Stimulated activated CD4-positive, alpha-beta T cell treated with anti-CD3 and anti-CD28 coated beads, Interleukin-1b, Interleukin-23, amount 100 ng/mL, for 48 hours (primary cell): ENCODE data around the gene NRSN2.
"Not testable (repeated sequence)": the region's sequence is repeated elsewhere in the genome, so short reads cannot be mapped to it uniquely, and the experiment has no call there.

Experiments used
- DNase-seq: peaks from one replicate; pipeline ENCODE4 v3.0.0-alpha.2; 2020

Gene NRSN2

GRCh38 chr20:377578-377977 lies 30.7 kb downstream of the NRSN2 start:
- not testable (repeated sequence) for DNase-seq

DNA sequence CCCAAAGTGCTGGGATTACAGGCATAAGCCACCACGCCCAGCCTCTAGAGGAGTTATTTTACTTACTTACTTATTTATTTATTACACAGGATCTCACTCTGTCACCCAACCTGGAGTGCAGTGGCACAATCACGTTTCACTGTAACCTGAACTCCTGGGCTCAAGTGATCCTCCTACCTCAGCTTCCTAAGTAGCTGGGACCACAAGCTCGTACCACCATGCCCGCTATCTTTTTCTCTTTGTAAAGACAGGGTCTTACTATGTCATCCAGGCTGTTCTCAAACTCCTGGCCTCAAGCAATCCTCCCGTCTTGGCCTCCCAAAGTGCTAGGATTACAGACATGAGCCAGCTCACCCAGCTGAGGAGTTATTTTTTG lies 32.0 kb downstream of the NRSN2 start:
- DNase-seq = no peak

DNA sequence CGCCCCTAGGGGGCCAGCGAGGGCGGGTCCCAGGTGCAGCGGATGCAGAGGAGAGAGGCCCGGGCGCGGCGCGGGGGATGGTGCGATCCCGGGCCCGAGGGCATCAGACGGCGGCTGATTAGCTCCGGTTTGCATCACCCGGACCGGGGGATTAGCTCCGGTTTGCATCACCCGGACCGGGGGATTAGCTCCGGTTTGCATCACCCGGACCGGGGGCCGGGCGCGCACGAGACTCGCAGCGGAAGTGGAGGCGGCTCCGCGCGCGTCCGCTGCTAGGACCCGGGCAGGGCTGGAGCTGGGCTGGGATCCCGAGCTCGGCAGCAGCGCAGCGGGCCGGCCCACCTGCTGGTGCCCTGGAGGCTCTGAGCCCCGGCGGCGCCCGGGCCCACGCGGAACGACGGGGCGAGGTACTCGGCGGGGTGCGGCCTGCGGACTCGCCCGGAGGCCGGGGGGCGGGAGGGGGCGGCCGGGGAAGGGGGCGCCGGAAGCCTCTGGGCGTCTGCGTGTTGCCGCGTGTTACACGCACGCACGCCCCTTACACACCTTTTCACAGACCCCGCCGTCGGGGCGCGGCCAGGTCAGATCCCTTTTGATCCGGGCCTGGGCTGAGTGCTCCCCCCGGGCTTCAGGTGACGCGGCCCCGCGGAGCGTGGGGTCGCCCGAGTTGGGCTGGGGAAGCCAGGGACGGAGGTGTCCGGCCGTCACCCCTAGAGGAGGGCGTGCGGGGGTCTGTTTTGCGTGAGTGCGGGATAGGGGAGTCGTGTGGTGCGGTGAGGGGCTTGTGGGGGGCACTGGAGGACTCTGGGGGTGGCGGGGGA lies 34.1 kb downstream of the NRSN2 start:
- peak; percentile 78 for DNase-seq

DNA sequence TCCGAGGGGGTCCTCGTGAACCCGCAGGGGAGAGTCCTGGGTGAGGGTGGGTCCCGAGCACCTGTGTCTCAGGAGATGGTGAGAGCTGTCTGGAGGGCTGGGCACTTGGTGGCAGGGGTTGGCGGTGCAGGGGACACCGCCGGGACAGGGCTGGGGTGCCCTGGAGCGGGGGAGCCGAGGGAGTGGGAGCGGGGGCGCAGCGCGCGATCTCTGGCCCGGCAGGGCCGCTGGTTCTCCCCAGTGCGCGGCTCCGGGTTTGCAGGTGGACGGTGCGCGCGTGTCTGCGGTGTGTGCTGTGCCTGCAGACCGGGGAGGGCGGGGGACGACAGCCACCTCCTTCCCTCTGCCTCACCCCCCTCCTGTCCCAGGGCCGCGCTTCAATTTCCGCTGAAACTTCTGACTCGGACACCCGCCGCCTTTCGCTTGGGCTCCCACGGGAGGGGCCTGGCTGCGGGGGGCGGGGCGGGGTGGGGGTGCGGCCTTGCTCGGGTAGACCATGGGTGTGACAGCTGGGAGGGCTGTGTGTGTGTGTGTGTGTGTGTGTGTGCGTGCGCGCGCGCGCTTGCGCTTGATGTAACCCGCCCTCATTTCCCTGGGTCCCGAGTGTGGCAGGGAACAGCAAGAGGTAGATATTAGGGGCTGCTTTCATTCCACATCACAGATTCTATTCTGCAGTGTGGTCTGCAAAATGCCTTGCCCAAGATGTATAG lies 34.8 kb downstream of the NRSN2 start:
- peak; percentile 79 for DNase-seq

- DNase-seq = no peak
These were observed 35.6 kb downstream of the NRSN2 start for GRCh38 chr20:382291-383115.

GRCh38 chr20:383889-384288 lies 37.0 kb downstream of the NRSN2 start:
- DNase-seq = no peak

DNA sequence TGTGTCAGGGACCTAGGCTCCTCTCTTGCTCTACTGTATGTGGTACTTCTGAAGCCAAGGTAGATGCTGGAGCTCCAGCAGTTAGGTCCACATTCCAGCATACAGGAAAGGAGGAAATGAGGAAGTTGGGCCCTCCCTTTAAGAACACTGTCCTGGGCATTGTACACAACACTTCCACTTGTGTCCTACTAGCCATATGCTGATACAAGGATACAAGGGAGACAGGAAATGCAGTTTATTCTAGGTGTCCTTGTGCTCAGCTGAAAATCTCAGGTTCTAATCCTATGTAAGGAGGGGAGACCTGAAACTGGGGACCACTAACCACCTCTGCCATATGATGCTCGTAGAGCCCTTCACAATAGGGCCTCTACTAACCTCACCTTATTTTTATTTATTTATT lies 37.8 kb downstream of the NRSN2 start:
- DNase-seq = no peak

DNA sequence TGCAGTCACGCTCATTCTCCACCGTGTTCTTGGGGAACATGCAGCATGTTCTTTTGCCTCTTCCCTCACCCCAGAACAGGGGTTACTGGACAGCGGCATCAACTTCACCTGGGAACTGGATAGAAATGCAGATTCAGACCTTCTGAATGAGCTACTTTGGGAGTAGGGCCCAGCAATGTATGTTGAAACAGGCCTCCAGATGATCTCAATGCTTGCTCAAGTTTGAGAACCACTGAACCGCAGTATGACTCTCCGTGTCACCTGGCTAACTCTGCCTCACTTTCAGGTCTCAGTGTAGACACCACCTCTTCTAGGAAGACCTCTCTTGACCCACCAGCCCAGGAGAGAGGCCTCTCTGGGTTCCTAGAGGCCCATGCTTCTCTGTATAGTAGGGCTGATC lies 38.5 kb downstream of the NRSN2 start:
- DNase-seq = no peak

- not testable (repeated sequence) for DNase-seq
These were observed 39.7 kb downstream of the NRSN2 start for GRCh38 chr20:386634-387033.

GRCh38 chr20:387520-387919 lies 40.6 kb downstream of the NRSN2 start:
- no peak for DNase-seq

- DNase-seq = no peak
These were observed 41.4 kb downstream of the NRSN2 start for GRCh38 chr20:388034-388994.

- DNase-seq = no peak
These were observed 42.3 kb downstream of the NRSN2 start for GRCh38 chr20:389220-389619.

DNA sequence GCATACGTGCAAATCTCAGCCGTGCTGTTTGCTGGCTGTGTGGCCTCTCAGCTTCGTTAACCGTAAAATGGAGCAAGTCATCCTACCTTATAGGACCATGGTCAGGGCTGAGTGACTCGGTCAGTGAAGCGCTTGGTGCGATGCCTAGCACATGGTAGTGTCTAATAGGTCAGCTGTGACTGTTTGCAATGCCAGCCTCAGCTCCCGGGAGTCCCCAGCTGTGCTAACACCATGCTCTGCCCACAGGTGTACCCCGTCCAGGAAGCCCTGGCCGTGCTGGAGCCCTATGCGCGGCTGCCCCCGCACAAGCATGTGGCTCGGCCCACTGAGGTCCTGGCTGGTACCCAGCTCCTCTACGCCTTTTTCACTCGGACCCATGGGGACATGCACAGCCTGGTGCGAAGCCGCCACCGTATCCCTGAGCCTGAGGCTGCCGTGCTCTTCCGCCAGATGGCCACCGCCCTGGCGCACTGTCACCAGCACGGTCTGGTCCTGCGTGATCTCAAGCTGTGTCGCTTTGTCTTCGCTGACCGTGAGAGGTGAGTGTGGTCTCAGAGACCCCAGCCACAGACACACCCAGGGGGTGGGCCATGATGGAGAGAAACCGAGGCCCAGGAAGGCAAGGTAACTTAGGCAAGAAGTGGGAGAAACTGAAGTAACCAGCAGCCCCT lies 44.3 kb downstream of the NRSN2 start:
- no peak for DNase-seq

DNA sequence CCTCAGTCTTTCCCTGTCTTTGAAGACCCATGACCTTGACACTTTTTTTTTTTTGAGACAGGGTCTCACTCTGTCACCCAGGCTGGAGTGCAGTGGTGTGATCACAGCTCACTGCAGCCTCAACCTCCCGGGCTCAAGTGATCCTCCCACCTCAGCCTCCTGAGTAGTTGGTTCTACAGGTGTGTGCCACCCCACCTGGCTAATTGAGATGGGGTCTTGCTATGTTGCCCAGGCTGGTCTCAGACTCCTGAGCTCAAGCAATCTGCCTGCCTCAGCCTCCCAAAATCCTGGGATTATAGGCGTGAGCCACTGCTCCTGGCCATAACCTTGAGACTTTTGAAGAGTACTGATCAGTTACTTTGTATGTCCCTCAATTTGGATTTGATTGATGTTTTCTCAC lies 46.4 kb downstream of the NRSN2 start:
- not testable (repeated sequence) for DNase-seq

DNA sequence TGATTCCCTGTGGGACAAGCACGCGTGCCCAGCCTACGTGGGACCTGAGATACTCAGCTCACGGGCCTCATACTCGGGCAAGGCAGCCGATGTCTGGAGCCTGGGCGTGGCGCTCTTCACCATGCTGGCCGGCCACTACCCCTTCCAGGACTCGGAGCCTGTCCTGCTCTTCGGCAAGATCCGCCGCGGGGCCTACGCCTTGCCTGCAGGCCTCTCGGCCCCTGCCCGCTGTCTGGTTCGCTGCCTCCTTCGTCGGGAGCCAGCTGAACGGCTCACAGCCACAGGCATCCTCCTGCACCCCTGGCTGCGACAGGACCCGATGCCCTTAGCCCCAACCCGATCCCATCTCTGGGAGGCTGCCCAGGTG lies 49.3 kb downstream of the NRSN2 start:
- no peak for DNase-seq

- DNase-seq = no peak
These were observed 49.9 kb downstream of the NRSN2 start for GRCh38 chr20:396619-397431.

- DNase-seq = no peak
These were observed 50.7 kb downstream of the NRSN2 start for GRCh38 chr20:397432-398237.

- no peak for DNase-seq
These were observed 52.3 kb downstream of the NRSN2 start for GRCh38 chr20:399182-399707.

GRCh38 chr20:400128-400453 lies 53.2 kb downstream of the NRSN2 start:
- DNase-seq = no peak
